ENCODE measurements around the gene EMSY. TPM values are rescaled to one million over a fixed set of nuclear protein-coding genes. Genes with fewer than 3 reads are reported as not detected.

The EMSY gene
- total and polyA plus RNA-seq, 2 of the 13 experiments (the other 11 are each of a cell fraction or from before 2014, with no cell fraction given), result 11.6 to 18.5 TPM

DNA sequence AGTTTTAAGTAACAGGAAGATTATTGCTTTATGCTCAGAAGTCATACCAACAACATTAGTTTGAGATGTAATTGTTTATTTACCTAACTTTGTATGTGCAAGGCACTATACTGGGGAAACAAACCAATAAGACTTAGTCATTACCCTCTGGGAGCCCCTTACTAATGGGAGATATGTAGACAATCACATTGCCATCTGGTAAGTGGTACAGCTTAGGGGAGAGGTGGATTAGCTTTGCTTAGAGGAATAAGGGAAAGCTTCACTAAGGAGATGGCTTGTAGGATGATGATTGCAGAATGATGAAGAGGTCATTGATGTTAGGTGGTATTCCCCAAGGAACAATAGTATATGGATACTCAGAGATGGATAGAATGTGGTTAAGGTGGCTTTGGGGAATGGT is 17.5 kb downstream of the EMSY start (continued):
- TF ChIP-seq NPAS2 (CRISPR knock-in tag; IDR thresholded peaks at IDR 0.05; ENCODE audit: borderline replicate concordance), result no peak
- no peak for TF ChIP-seq WIZ (CRISPR knock-in tag; IDR thresholded peaks at IDR 0.05)
- no peak for TF ChIP-seq HNF4A (CRISPR knock-in tag; IDR thresholded peaks at IDR 0.05)
- TF ChIP-seq, protein P1, sequence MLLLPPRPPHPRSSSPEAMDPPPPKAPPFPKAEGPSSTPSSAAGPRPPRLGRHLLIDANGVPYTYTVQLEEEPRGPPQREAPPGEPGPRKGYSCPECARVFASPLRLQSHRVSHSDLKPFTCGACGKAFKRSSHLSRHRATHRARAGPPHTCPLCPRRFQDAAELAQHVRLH (CRISPR knock-in tag; IDR thresholded peaks at IDR 0.05; ENCODE audit: borderline replicate concordance, low read depth), result no peak
- TF ChIP-seq RBFOX2 (IDR thresholded peaks at IDR 0.05; ENCODE audit: low read depth, low read length), result no peak
- no peak for TF ChIP-seq MYNN (CRISPR knock-in tag; IDR thresholded peaks at IDR 0.05; ENCODE audit: low read depth)
- TF ChIP-seq CENPX (CRISPR knock-in tag; IDR thresholded peaks at IDR 0.05), result no peak

DNA sequence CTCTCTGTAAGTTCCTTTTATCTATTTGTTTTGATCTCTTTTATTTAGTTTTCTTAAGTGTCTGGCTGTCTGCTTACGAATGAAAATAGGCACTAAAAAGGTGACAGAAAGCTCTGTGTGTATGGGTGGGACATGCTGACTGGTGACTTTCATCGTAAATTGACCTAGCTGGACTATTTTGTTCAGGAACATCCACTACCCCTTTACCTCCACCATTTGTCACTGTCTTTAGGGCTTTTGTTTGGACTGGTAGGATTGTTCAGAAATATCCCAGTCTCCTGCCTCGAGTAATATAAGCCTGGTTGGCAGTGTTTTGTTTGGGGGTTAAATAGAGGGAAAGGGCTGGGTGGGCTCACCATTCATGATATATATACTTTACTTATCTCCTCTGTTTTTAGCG is 20.9 kb downstream of the EMSY start:
- no peak overlapping the region for H3K4me3 ChIP-seq (replicated peaks in 1 of 3; ENCODE audit: insufficient read depth in 1 of 3, low read depth in 2 of 3, low read length in 3 of 3)
- no peaks in the 10 kb centered on the region for H4K20me1 ChIP-seq (ENCODE audit: insufficient read depth, low read length)
- ATAC-seq (no peak), DNase-seq (ENCODE audit: low spot score) (no peak), FAIRE-seq (no peak)
- no peak overlapping the region for H3K27ac ChIP-seq (ENCODE audit: extremely low read length, insufficient read depth, low read length)
- no peak overlapping the region for H3K9ac ChIP-seq (ENCODE audit: insufficient read depth, low read depth, low read length)
- H3K4me1 ChIP-seq (ENCODE audit: insufficient read depth, low read length), result no peaks in the 10 kb centered on the region
- intact Hi-C loops (cut with micrococcal nuclease; ENCODE audit: unreplicated experiment) (no loop called here), in situ Hi-C loops (cut with HindIII; ENCODE audit: extremely low pct_ligation_motif_present, low pct_unique_long_range_greater_than_20kb) (no loop called here)
- H3K79me2 ChIP-seq (ENCODE audit: insufficient read depth, low read length), result no peaks in the 10 kb centered on the region
- ChIA-PET CTCF (ENCODE audit: low intra/inter-chr PET ratio, low total read pairs) (no interaction called here), POLR2A (no interaction called here)
- H3K36me3 ChIP-seq (replicated peaks in 1 of 2; ENCODE audit: control insufficient read depth in 1 of 2, insufficient read depth in 2 of 2, low read length in 2 of 2), result peaks cover 3 to 43% of the 10 kb centered on the region in 2 experiments
- 95% methylated on average over 4 of the region's 4 CpGs for WGBS (ENCODE audit: low lambda C conversion rate)
- no peaks in the 10 kb centered on the region for H3K27me3 ChIP-seq (ENCODE audit: control insufficient read depth in 1 of 2, insufficient read depth in 2 of 2, low read length in 2 of 2)
- no TSS peak for BruUV-seq (replicated peaks)
- no peak overlapping the region for H2AFZ ChIP-seq (ENCODE audit: low read length)
- no peaks in the 10 kb centered on the region for H3K9me3 ChIP-seq (ENCODE audit: low read length)
- no peak overlapping the region for H3K4me2 ChIP-seq (ENCODE audit: low read depth, low read length)
- TF ChIP-seq ZC3H13 (CRISPR knock-in tag; IDR thresholded peaks at IDR 0.05) (no peak), PHF8 (CRISPR knock-in tag; IDR thresholded peaks at IDR 0.05) (no peak), YEATS4 (CRISPR knock-in tag; IDR thresholded peaks at IDR 0.05; ENCODE audit: borderline replicate concordance) (no peak), HDAC2 (CRISPR knock-in tag; IDR thresholded peaks at IDR 0.05) (no peak), CCAR2 (optimal IDR thresholded peaks at IDR 0.05; ENCODE audit: low read depth, low read length) (no peak), PCBP1 (IDR thresholded peaks at IDR 0.05; ENCODE audit: borderline replicate concordance, low read depth, low read length) (no peak), NFE2L1 (CRISPR knock-in tag; IDR thresholded peaks at IDR 0.05; ENCODE audit: borderline replicate concordance) (no peak), FIP1L1 (IDR thresholded peaks at IDR 0.05; ENCODE audit: borderline replicate concordance, insufficient read depth, low read depth, low read length) (no peak), ZNF772 (CRISPR knock-in tag; IDR thresholded peaks at IDR 0.05) (no peak)
- TF ChIP-seq, protein P2, sequence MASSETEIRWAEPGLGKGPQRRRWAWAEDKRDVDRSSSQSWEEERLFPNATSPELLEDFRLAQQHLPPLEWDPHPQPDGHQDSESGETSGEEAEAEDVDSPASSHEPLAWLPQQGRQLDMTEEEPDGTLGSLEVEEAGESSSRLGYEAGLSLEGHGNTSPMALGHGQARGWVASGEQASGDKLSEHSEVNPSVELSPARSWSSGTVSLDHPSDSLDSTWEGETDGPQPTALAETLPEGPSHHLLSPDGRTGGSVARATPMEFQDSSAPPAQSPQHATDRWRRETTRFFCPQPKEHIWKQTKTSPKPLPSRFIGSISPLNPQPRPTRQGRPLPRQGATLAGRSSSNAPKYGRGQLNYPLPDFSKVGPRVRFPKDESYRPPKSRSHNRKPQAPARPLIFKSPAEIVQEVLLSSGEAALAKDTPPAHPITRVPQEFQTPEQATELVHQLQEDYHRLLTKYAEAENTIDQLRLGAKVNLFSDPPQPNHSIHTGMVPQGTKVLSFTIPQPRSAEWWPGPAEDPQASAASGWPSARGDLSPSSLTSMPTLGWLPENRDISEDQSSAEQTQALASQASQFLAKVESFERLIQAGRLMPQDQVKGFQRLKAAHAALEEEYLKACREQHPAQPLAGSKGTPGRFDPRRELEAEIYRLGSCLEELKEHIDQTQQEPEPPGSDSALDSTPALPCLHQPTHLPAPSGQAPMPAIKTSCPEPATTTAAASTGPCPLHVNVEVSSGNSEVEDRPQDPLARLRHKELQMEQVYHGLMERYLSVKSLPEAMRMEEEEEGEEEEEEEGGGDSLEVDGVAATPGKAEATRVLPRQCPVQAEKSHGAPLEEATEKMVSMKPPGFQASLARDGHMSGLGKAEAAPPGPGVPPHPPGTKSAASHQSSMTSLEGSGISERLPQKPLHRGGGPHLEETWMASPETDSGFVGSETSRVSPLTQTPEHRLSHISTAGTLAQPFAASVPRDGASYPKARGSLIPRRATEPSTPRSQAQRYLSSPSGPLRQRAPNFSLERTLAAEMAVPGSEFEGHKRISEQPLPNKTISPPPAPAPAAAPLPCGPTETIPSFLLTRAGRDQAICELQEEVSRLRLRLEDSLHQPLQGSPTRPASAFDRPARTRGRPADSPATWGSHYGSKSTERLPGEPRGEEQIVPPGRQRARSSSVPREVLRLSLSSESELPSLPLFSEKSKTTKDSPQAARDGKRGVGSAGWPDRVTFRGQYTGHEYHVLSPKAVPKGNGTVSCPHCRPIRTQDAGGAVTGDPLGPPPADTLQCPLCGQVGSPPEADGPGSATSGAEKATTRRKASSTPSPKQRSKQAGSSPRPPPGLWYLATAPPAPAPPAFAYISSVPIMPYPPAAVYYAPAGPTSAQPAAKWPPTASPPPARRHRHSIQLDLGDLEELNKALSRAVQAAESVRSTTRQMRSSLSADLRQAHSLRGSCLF (CRISPR knock-in tag; IDR thresholded peaks at IDR 0.05; ENCODE audit: borderline replicate concordance), result no peak
- TF ChIP-seq, protein P3, sequence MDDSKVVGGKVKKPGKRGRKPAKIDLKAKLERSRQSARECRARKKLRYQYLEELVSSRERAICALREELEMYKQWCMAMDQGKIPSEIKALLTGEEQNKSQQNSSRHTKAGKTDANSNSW (CRISPR knock-in tag; IDR thresholded peaks at IDR 0.05; ENCODE audit: borderline replicate concordance), result no peak
